ENCODE data around the gene AFAP1.
A peak's percentile ranks its signal among the peaks of the same experiment; 100 is the strongest.

The AFAP1 gene

GRCh38 chr4:7847206-7847605, 92.5 kb downstream of the AFAP1 start:
- Histone ChIP-seq H2BK12ac (ENCODE audit: low read length) (no peak overlapping the region), H3K27me3 (ENCODE audit: insufficient read depth, low read length) (no peaks in the 10 kb centered on the region), H2AFZ (ENCODE audit: insufficient read depth, low read length, poor library complexity) (no peak overlapping the region), H2BK5ac (ENCODE audit: low read depth, low read length, poor library complexity) (no peak overlapping the region), H2BK120ac (ENCODE audit: insufficient read depth, low read length, poor library complexity) (no peak overlapping the region), H3K4me2 (ENCODE audit: low read length) (no peak overlapping the region), H3K4me1 (ENCODE audit: control insufficient read depth in 1 of 2, insufficient read depth in 2 of 2, low read length in 2 of 2) (peaks cover 19 to 26% of the 10 kb centered on the region in 2 experiments), H3K9ac (ENCODE audit: low read length) (no peak overlapping the region), H3K9me3 (ENCODE audit: insufficient read depth, low read depth, low read length) (peaks cover 2% of the 10 kb centered on the region), H3K27ac (ENCODE audit: low read depth, low read length) (no peak overlapping the region), H3K23ac (ENCODE audit: low read length) (no peak overlapping the region), H3K4ac (ENCODE audit: low read depth, low read length) (no peak overlapping the region), H3K14ac (ENCODE audit: low read length) (no peak overlapping the region), H4K91ac (ENCODE audit: low read depth, low read length) (no peak overlapping the region), H3K79me1 (ENCODE audit: low read length) (peaks cover 16% of the 10 kb centered on the region), H3K18ac (ENCODE audit: low read length) (no peak overlapping the region), H3K4me3 (ENCODE audit: low read depth, low read length) (no peak overlapping the region), H4K8ac (ENCODE audit: low read depth, low read length) (no peak overlapping the region), H3K36me3 (ENCODE audit: control insufficient read depth in 1 of 2, insufficient read depth in 2 of 2, low read length in 2 of 2) (peaks cover 12 to 21% of the 10 kb centered on the region in 2 experiments), H3K79me2 (ENCODE audit: control insufficient read depth, insufficient read depth, low read length, poor library complexity) (peaks cover 8% of the 10 kb centered on the region), H4K12ac (ENCODE audit: low read depth, low read length) (no peak overlapping the region), H2AK5ac (ENCODE audit: low read length) (no peak overlapping the region)
- no CpG with 5 or more reads among the region's 6 CpGs for WGBS (ENCODE audit: extremely low coverage, insufficient coverage, insufficient read length)
- DNase-seq: peak; percentile 51 to 87

DNA sequence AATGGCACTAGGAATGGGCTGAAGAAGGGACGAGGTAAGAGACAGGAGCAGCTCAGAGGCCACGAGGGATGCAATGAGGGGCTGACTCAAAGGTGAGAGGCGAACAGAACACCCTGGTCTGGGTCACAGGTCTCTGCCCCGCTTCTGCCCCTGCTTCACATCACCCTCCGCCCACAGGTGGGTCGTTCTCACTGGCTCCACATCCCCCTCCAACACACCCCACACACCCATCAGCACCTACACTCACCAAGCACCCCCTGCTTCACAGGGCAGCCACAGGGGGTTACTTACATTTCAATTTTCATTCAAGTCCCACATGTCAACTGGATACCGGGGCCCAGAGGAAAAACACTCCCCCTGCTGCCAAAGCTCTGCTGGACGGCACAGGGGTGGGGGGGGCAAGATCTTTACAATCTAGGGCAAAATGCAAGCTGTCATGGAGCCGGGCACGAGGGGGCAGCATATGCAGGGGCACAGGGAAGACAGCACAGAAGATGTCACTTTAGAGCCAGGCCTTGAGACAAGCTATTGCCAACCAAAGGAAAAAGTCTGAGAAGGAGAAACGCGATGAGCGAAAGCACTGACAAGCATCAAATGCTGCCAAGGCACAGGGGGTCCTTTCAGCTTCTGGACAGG, 94.0 kb downstream of the AFAP1 start:
- Histone ChIP-seq H3K4me1 (ENCODE audit: control insufficient read depth in 1 of 2, insufficient read depth in 2 of 2, low read length in 2 of 2) (peaks cover 19 to 31% of the 10 kb centered on the region in 2 experiments), H3K18ac (ENCODE audit: low read length) (peak overlapping the region; percentile 48), H3K9ac (ENCODE audit: low read length) (no peak overlapping the region), H3K9me3 (ENCODE audit: insufficient read depth, low read depth, low read length) (peaks cover 2% of the 10 kb centered on the region), H3K36me3 (ENCODE audit: control insufficient read depth in 1 of 2, insufficient read depth in 2 of 2, low read length in 2 of 2) (peaks cover 9 to 12% of the 10 kb centered on the region in 2 experiments), H2AFZ (ENCODE audit: insufficient read depth, low read length, poor library complexity) (no peak overlapping the region), H4K91ac (ENCODE audit: low read depth, low read length) (peak overlapping the region; percentile 47), H4K8ac (ENCODE audit: low read depth, low read length) (peak overlapping the region; percentile 25), H3K4ac (ENCODE audit: low read depth, low read length) (peak overlapping the region; percentile 49), H3K4me3 (ENCODE audit: low read depth, low read length) (no peak overlapping the region), H3K14ac (ENCODE audit: low read length) (no peak overlapping the region), H3K27ac (ENCODE audit: low read depth, low read length) (no peak overlapping the region), H3K4me2 (ENCODE audit: low read length) (no peak overlapping the region), H2BK12ac (ENCODE audit: low read length) (peak overlapping the region; percentile 26), H2BK5ac (ENCODE audit: low read depth, low read length, poor library complexity) (no peak overlapping the region), H3K23ac (ENCODE audit: low read length) (no peak overlapping the region), H4K12ac (ENCODE audit: low read depth, low read length) (no peak overlapping the region), H2AK5ac (ENCODE audit: low read length) (peak overlapping the region; percentile 83), H3K79me2 (ENCODE audit: control insufficient read depth, insufficient read depth, low read length, poor library complexity) (peaks cover 8% of the 10 kb centered on the region), H3K79me1 (ENCODE audit: low read length) (peaks cover 23% of the 10 kb centered on the region), H2BK120ac (ENCODE audit: insufficient read depth, low read length, poor library complexity) (no peak overlapping the region), H3K27me3 (ENCODE audit: insufficient read depth, low read length) (no peaks in the 10 kb centered on the region)
- no peak for DNase-seq
- no CpG with 5 or more reads among the region's 13 CpGs for WGBS (ENCODE audit: extremely low coverage, insufficient coverage, insufficient read length)

DNA sequence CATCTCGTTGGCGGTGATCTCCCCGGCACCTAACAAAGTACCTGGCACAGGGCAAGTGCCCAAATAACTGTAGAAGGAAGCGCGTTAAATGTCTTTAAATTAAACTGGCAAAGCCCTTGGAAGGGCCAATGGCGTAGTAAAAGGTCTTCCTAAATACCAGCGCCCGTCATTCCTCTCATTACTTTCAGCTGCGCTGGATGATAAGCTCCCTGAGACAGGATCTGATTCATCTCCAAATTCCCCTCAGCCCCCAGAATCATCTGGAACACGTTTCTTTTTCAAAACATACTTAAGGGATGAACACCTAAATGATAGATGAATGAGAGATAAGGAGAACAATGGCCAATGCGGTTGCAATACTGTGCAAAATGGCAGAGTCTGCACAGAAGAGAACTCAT, 95.1 kb downstream of the AFAP1 start:
- peak overlapping the region; percentile 64 for H3K14ac ChIP-seq (ENCODE audit: low read length)
- WGBS (ENCODE audit: extremely low coverage, insufficient coverage, insufficient read length): no CpG with 5 or more reads among the region's 11 CpGs
- H4K91ac ChIP-seq (ENCODE audit: low read depth, low read length): peak overlapping the region; percentile 80
- H2BK120ac ChIP-seq (ENCODE audit: insufficient read depth, low read length, poor library complexity): peak overlapping the region; percentile 52
- no peak overlapping the region for H3K4me2 ChIP-seq (ENCODE audit: low read length)
- peaks cover 8 to 12% of the 10 kb centered on the region in 2 experiments for H3K36me3 ChIP-seq (ENCODE audit: control insufficient read depth in 1 of 2, insufficient read depth in 2 of 2, low read length in 2 of 2)
- peak; percentile 87 to 94 for DNase-seq
- no peak overlapping the region for H3K9ac ChIP-seq (ENCODE audit: low read length)
- H3K18ac ChIP-seq (ENCODE audit: low read length): peak overlapping the region; percentile 72
- peaks cover 2% of the 10 kb centered on the region for H3K9me3 ChIP-seq (ENCODE audit: insufficient read depth, low read depth, low read length)
- H2AK5ac ChIP-seq (ENCODE audit: low read length): no peak overlapping the region
- H3K79me2 ChIP-seq (ENCODE audit: control insufficient read depth, insufficient read depth, low read length, poor library complexity): peaks cover 8% of the 10 kb centered on the region
- no peak overlapping the region for H3K23ac ChIP-seq (ENCODE audit: low read length)
- peak overlapping the region; percentile 14 for H2BK12ac ChIP-seq (ENCODE audit: low read length)
- H4K12ac ChIP-seq (ENCODE audit: low read depth, low read length): no peak overlapping the region
- H2BK5ac ChIP-seq (ENCODE audit: low read depth, low read length, poor library complexity): peak overlapping the region; percentile 24
- peaks cover 19 to 31% of the 10 kb centered on the region in 2 experiments for H3K4me1 ChIP-seq (ENCODE audit: control insufficient read depth in 1 of 2, insufficient read depth in 2 of 2, low read length in 2 of 2)
- H3K27ac ChIP-seq (ENCODE audit: low read depth, low read length): peak overlapping the region; percentile 46
- H3K4ac ChIP-seq (ENCODE audit: low read depth, low read length): no peak overlapping the region
- peaks cover 23% of the 10 kb centered on the region for H3K79me1 ChIP-seq (ENCODE audit: low read length)
- H3K4me3 ChIP-seq (ENCODE audit: low read depth, low read length): no peak overlapping the region
- no peak overlapping the region for H4K8ac ChIP-seq (ENCODE audit: low read depth, low read length)
- peak overlapping the region; percentile 59 for H2AFZ ChIP-seq (ENCODE audit: insufficient read depth, low read length, poor library complexity)
- no peaks in the 10 kb centered on the region for H3K27me3 ChIP-seq (ENCODE audit: insufficient read depth, low read length)

GRCh38 chr4:7843831-7844593, 95.6 kb downstream of the AFAP1 start:
- WGBS (ENCODE audit: extremely low coverage, insufficient coverage, insufficient read length): no CpG with 5 or more reads among the region's 11 CpGs

More at GRCh38 chr4:7843831-7844593, 95.6 kb downstream of the AFAP1 start:
- H3K14ac ChIP-seq (ENCODE audit: low read length): peak overlapping the region; percentile 64
- H3K36me3 ChIP-seq (ENCODE audit: control insufficient read depth in 1 of 2, insufficient read depth in 2 of 2, low read length in 2 of 2): peaks cover 7 to 12% of the 10 kb centered on the region in 2 experiments
- peak overlapping the region; percentile 98 for H3K27ac ChIP-seq (ENCODE audit: low read depth, low read length)
- H3K4ac ChIP-seq (ENCODE audit: low read depth, low read length): peak overlapping the region; percentile 39
- no peaks in the 10 kb centered on the region for H3K27me3 ChIP-seq (ENCODE audit: insufficient read depth, low read length)
- peaks cover 19 to 31% of the 10 kb centered on the region in 2 experiments for H3K4me1 ChIP-seq (ENCODE audit: control insufficient read depth in 1 of 2, insufficient read depth in 2 of 2, low read length in 2 of 2)
- no peak overlapping the region for H3K23ac ChIP-seq (ENCODE audit: low read length)
- peak overlapping the region; percentile 86 for H3K18ac ChIP-seq (ENCODE audit: low read length)
- H3K4me2 ChIP-seq (ENCODE audit: low read length): no peak overlapping the region
- H3K4me3 ChIP-seq (ENCODE audit: low read depth, low read length): no peak overlapping the region
- H4K8ac ChIP-seq (ENCODE audit: low read depth, low read length): peak overlapping the region; percentile 51
- peaks cover 23% of the 10 kb centered on the region for H3K79me1 ChIP-seq (ENCODE audit: low read length)
- peak overlapping the region; percentile 93 for H2BK12ac ChIP-seq (ENCODE audit: low read length)
- H4K12ac ChIP-seq (ENCODE audit: low read depth, low read length): no peak overlapping the region
- DNase-seq: peak; percentile 83 to 91
- peak overlapping the region; percentile 59 for H2AFZ ChIP-seq (ENCODE audit: insufficient read depth, low read length, poor library complexity)
- H3K9ac ChIP-seq (ENCODE audit: low read length): no peak overlapping the region
- peak overlapping the region; percentile 65 for H2BK5ac ChIP-seq (ENCODE audit: low read depth, low read length, poor library complexity)
- peak overlapping the region; percentile 80 for H4K91ac ChIP-seq (ENCODE audit: low read depth, low read length)
- peaks cover 2% of the 10 kb centered on the region for H3K9me3 ChIP-seq (ENCODE audit: insufficient read depth, low read depth, low read length)
- peak overlapping the region; percentile 33 for H2AK5ac ChIP-seq (ENCODE audit: low read length)
- peaks cover 8% of the 10 kb centered on the region for H3K79me2 ChIP-seq (ENCODE audit: control insufficient read depth, insufficient read depth, low read length, poor library complexity)
- H2BK120ac ChIP-seq (ENCODE audit: insufficient read depth, low read length, poor library complexity): peak overlapping the region; percentile 52
